Measurements from ENCODE around the gene TRAF3. TPM values are rescaled to one million over a fixed set of nuclear protein-coding genes. Genes with fewer than 3 reads are reported as not detected.

Gene TRAF3
- total RNA-seq, 2 experiments from 2014 or later: 74.4 to 76.8 TPM

GRCh38 chr14:102786768-102787167, 9.5 kb downstream of the TRAF3 start:
- no peaks in the 10 kb centered on the region for H3K27me3 Mint-ChIP-seq (ENCODE audit: low read depth)
- H3K27ac Mint-ChIP-seq: peak overlapping the region; percentile 17
- H3K36me3 Mint-ChIP-seq (ENCODE audit: low read depth): peaks cover 40% of the 10 kb centered on the region
- intact Hi-C loops (cut with micrococcal nuclease): no loop called here
- H3K4me3 Mint-ChIP-seq: no peak overlapping the region
- CTCF ChIA-PET: no interaction called here
- peaks cover 92% of the 10 kb centered on the region for H3K4me1 Mint-ChIP-seq (ENCODE audit: low read depth)
- H3K9me3 Mint-ChIP-seq: peaks cover 11% of the 10 kb centered on the region
- DNase-seq: peak; percentile 62

- DNase-seq: no peak
- intact Hi-C loops (cut with micrococcal nuclease): no loop called here
- H3K9me3 Mint-ChIP-seq: peaks cover 26% of the 10 kb centered on the region
- H3K27ac Mint-ChIP-seq: peak overlapping the region; percentile 61
- peaks cover 55% of the 10 kb centered on the region for H3K36me3 Mint-ChIP-seq (ENCODE audit: low read depth)
- H3K4me3 Mint-ChIP-seq: no peak overlapping the region
- CTCF ChIA-PET: no interaction called here
- no peaks in the 10 kb centered on the region for H3K27me3 Mint-ChIP-seq (ENCODE audit: low read depth)
- peaks cover 86% of the 10 kb centered on the region for H3K4me1 Mint-ChIP-seq (ENCODE audit: low read depth)
Measured at GRCh38 chr14:102789349-102789748, 12.1 kb downstream of the TRAF3 start.

- H3K27ac Mint-ChIP-seq: peak overlapping the region; percentile 70
- no peak overlapping the region for H3K4me3 Mint-ChIP-seq
- peaks cover 26% of the 10 kb centered on the region for H3K9me3 Mint-ChIP-seq
- DNase-seq: no peak
- peaks cover 61% of the 10 kb centered on the region for H3K36me3 Mint-ChIP-seq (ENCODE audit: low read depth)
- intact Hi-C loops (cut with micrococcal nuclease): no loop called here
- peaks cover 82% of the 10 kb centered on the region for H3K4me1 Mint-ChIP-seq (ENCODE audit: low read depth)
- CTCF ChIA-PET: no interaction called here
- H3K27me3 Mint-ChIP-seq (ENCODE audit: low read depth): no peaks in the 10 kb centered on the region
Measured at GRCh38 chr14:102793531-102794328, 16.5 kb downstream of the TRAF3 start.

GRCh38 chr14:102795060-102795925, 18.0 kb downstream of the TRAF3 start:
- CTCF ChIA-PET: interaction anchor here (0.5 to 1.3 kb wide), 3 partner anchors 12 to 78 kb away, joined by 3 read pairs; no protein-coding TSS in a partner anchor
- intact Hi-C loops (cut with micrococcal nuclease): loop anchor here (1.0 kb wide), 1 partner anchor 27 kb away; no protein-coding TSS in a partner anchor
- Mint-ChIP-seq H3K27ac (peak overlapping the region; percentile 65), H3K4me1 (ENCODE audit: low read depth) (peaks cover 78% of the 10 kb centered on the region), H3K36me3 (ENCODE audit: low read depth) (peaks cover 53% of the 10 kb centered on the region), H3K4me3 (no peak overlapping the region), H3K27me3 (ENCODE audit: low read depth) (no peaks in the 10 kb centered on the region), H3K9me3 (peaks cover 26% of the 10 kb centered on the region)
- peak; percentile 76 for DNase-seq

- CTCF ChIA-PET: interaction anchor here (1.2 kb wide), 1 partner anchor 22 kb away, joined by 5 read pairs; no protein-coding TSS in a partner anchor
- no peak for DNase-seq
- Mint-ChIP-seq H3K36me3 (ENCODE audit: low read depth) (peaks cover 41% of the 10 kb centered on the region), H3K4me1 (ENCODE audit: low read depth) (peaks cover 65% of the 10 kb centered on the region), H3K9me3 (peaks cover 15% of the 10 kb centered on the region), H3K27me3 (ENCODE audit: low read depth) (no peaks in the 10 kb centered on the region), H3K4me3 (no peak overlapping the region), H3K27ac (no peak overlapping the region)
- intact Hi-C loops (cut with micrococcal nuclease): no loop called here
Measured at GRCh38 chr14:102796661-102797190, 19.5 kb downstream of the TRAF3 start.

- Mint-ChIP-seq H3K36me3 (ENCODE audit: low read depth) (peaks cover 31% of the 10 kb centered on the region), H3K27ac (no peak overlapping the region), H3K4me3 (no peak overlapping the region), H3K9me3 (peaks cover 2% of the 10 kb centered on the region), H3K27me3 (ENCODE audit: low read depth) (no peaks in the 10 kb centered on the region), H3K4me1 (ENCODE audit: low read depth) (peaks cover 65% of the 10 kb centered on the region)
- CTCF ChIA-PET: no interaction called here
- no peak for DNase-seq
- intact Hi-C loops (cut with micrococcal nuclease): no loop called here
Measured at GRCh38 chr14:102798926-102799325, 21.7 kb downstream of the TRAF3 start.

GRCh38 chr14:102799684-102800562, 22.7 kb downstream of the TRAF3 start:
- Mint-ChIP-seq H3K27ac (peak overlapping the region; percentile 19), H3K4me3 (no peak overlapping the region), H3K9me3 (no peaks in the 10 kb centered on the region), H3K36me3 (ENCODE audit: low read depth) (peaks cover 26% of the 10 kb centered on the region), H3K4me1 (ENCODE audit: low read depth) (peaks cover 65% of the 10 kb centered on the region), H3K27me3 (ENCODE audit: low read depth) (no peaks in the 10 kb centered on the region)
- intact Hi-C loops (cut with micrococcal nuclease): loop anchor here (10.0 kb wide), 1 partner anchor 985 kb away; no protein-coding TSS in a partner anchor
- DNase-seq: no peak
- CTCF ChIA-PET: no interaction called here

GRCh38 chr14:102802834-102803523, 25.7 kb downstream of the TRAF3 start:
- intact Hi-C loops (cut with micrococcal nuclease): loop anchor here (10.0 kb wide), 1 partner anchor 988 kb away; no protein-coding TSS in a partner anchor
- no peak for DNase-seq
- Mint-ChIP-seq H3K36me3 (ENCODE audit: low read depth) (peaks cover 35% of the 10 kb centered on the region), H3K27ac (peak overlapping the region; percentile 57), H3K4me3 (no peak overlapping the region), H3K27me3 (ENCODE audit: low read depth) (no peaks in the 10 kb centered on the region), H3K4me1 (ENCODE audit: low read depth) (peaks cover 71% of the 10 kb centered on the region), H3K9me3 (no peaks in the 10 kb centered on the region)
- CTCF ChIA-PET: no interaction called here

GRCh38 chr14:102804858-102805257, 27.6 kb downstream of the TRAF3 start:
- peaks cover 36% of the 10 kb centered on the region for H3K36me3 Mint-ChIP-seq (ENCODE audit: low read depth)
- DNase-seq: no peak
- no peaks in the 10 kb centered on the region for H3K27me3 Mint-ChIP-seq (ENCODE audit: low read depth)

GRCh38 chr14:102805371-102805891, 28.2 kb downstream of the TRAF3 start:
- CTCF ChIA-PET: interaction anchor here (1.4 kb wide), 1 partner anchor 16 kb away, joined by 8 read pairs; no protein-coding TSS in a partner anchor

More at GRCh38 chr14:102804858-102805257, 27.6 kb downstream of the TRAF3 start:
- Mint-ChIP-seq H3K27ac (peak overlapping the region; percentile 99), H3K9me3 (no peaks in the 10 kb centered on the region), H3K4me3 (peak overlapping the region; percentile 54), H3K4me1 (ENCODE audit: low read depth) (peaks cover 74% of the 10 kb centered on the region)
- intact Hi-C loops (cut with micrococcal nuclease): loop anchor here (1.0 to 10.0 kb wide), 3 partner anchors 15 to 990 kb away; partner anchors contain the start of genes CINP and TECPR2
- CTCF ChIA-PET: no interaction called here

More at GRCh38 chr14:102805371-102805891, 28.2 kb downstream of the TRAF3 start:
- Mint-ChIP-seq H3K27ac (peak overlapping the region; percentile 99), H3K4me3 (peak overlapping the region; percentile 54), H3K27me3 (ENCODE audit: low read depth) (no peaks in the 10 kb centered on the region), H3K9me3 (no peaks in the 10 kb centered on the region), H3K36me3 (ENCODE audit: low read depth) (peaks cover 40% of the 10 kb centered on the region), H3K4me1 (ENCODE audit: low read depth) (peaks cover 80% of the 10 kb centered on the region)
- DNase-seq: peak; percentile 63
- intact Hi-C loops (cut with micrococcal nuclease): loop anchor here (1.0 to 10.0 kb wide), 3 partner anchors 15 to 991 kb away; partner anchors contain the start of genes CINP and TECPR2

All from activated naive CD4-positive, alpha-beta T cell treated with anti-CD3 and anti-CD28 coated beads for 36 hours (primary cell).